GM18519 (cell line): ENCODE data around the gene FARP1.
"Not testable (repeated sequence)": the region's sequence is repeated elsewhere in the genome, so short reads cannot be mapped to it uniquely, and the experiment has no call there.

ENCODE experiments used
- ATAC-seq: cut with Tn5 transposase; IDR thresholded peaks from one replicate; pipeline ENCODE4 v1.9.1; 2021; ENCODE audit warnings: mild to moderate bottlenecking, moderate library complexity; ENCODE audit not compliant: unreplicated experiment, low FRiP score

FARP1 gene

GRCh38 chr13:98346904-98347636, 204.2 kb downstream of the FARP1 start:
- no peak for ATAC-seq

GRCh38 chr13:98347756-98348155, 204.9 kb downstream of the FARP1 start:
- no peak for ATAC-seq

GRCh38 chr13:98348466-98349200, 205.7 kb downstream of the FARP1 start:
- no peak for ATAC-seq

- ATAC-seq: no peak
Observed at GRCh38 chr13:98349731-98350305, 206.9 kb downstream of the FARP1 start.

- no peak for ATAC-seq
Observed at GRCh38 chr13:98350746-98351330, 207.9 kb downstream of the FARP1 start.

- no peak for ATAC-seq
Observed at GRCh38 chr13:98351636-98352035, 208.7 kb downstream of the FARP1 start.

- ATAC-seq: no peak
Observed at GRCh38 chr13:98352226-98352625, 209.3 kb downstream of the FARP1 start.

- no peak for ATAC-seq
Observed at GRCh38 chr13:98353750-98354149, 210.9 kb downstream of the FARP1 start.

GRCh38 chr13:98358937-98359336, 216.0 kb downstream of the FARP1 start:
- no peak for ATAC-seq

GRCh38 chr13:98360545-98360944, 217.7 kb downstream of the FARP1 start:
- no peak for ATAC-seq

- ATAC-seq: no peak
Observed at GRCh38 chr13:98363326-98363725, 220.4 kb downstream of the FARP1 start.

- no peak for ATAC-seq
Observed at GRCh38 chr13:98364179-98364578, 221.3 kb downstream of the FARP1 start.

- no peak for ATAC-seq
Observed at GRCh38 chr13:98364647-98365046, 221.8 kb downstream of the FARP1 start.

GRCh38 chr13:98365302-98365701, 222.4 kb downstream of the FARP1 start:
- no peak for ATAC-seq

- no peak for ATAC-seq
Observed at GRCh38 chr13:98366010-98366409, 223.1 kb downstream of the FARP1 start.

GRCh38 chr13:98366443-98366842, 223.5 kb downstream of the FARP1 start:
- no peak for ATAC-seq

- no peak for ATAC-seq
Observed at GRCh38 chr13:98366959-98367358, 224.1 kb downstream of the FARP1 start.

GRCh38 chr13:98368019-98368418, 225.1 kb downstream of the FARP1 start:
- ATAC-seq: no peak

GRCh38 chr13:98369520-98369919, 226.6 kb downstream of the FARP1 start:
- ATAC-seq: not testable (repeated sequence)

GRCh38 chr13:98370261-98370660, 227.4 kb downstream of the FARP1 start:
- ATAC-seq: no peak

- no peak for ATAC-seq
Observed at GRCh38 chr13:98370806-98371515, 228.1 kb downstream of the FARP1 start.
